ENCODE data around the gene CEACAM16. TPM values are rescaled to one million over a fixed set of nuclear protein-coding genes. Genes with fewer than 3 reads are reported as not detected.

Gene CEACAM16
- total RNA-seq, 1 donor from 2014 or later: not detected

Small RNAs within 50 kb of the gene (microRNA-seq; reads per million reads assigned to microRNA genes)
- gene MIR4531 (ENCODE audit: borderline microRNAs expressed) (not detected), gene MIR8085 (ENCODE audit: borderline microRNAs expressed) (not detected)

Other genes starting within 250 kb of the CEACAM16 start
- gene ZNF180, start 198.6 kb upstream of the CEACAM16 start, total RNA-seq: 9.6 TPM
- gene CEACAM20, start 169.5 kb upstream of the CEACAM16 start, total RNA-seq: 0.35 TPM
- gene IGSF23, start 85.6 kb upstream of the CEACAM16 start, total RNA-seq: not detected
- 40.8 TPM for gene PVR, start 55.2 kb upstream of the CEACAM16 start, total RNA-seq
- gene CEACAM19, start 27.7 kb upstream of the CEACAM16 start, total RNA-seq: 7.6 TPM
- gene BCL3, start 49.6 kb downstream of the CEACAM16 start, total RNA-seq: 87.4 TPM
- gene CBLC, start 78.7 kb downstream of the CEACAM16 start, total RNA-seq: 3.2 TPM
- 280 TPM for gene BCAM, start 110.0 kb downstream of the CEACAM16 start, total RNA-seq
- gene NECTIN2, start 147.1 kb downstream of the CEACAM16 start, total RNA-seq: 108 TPM
- 52.4 TPM for gene TOMM40, start 192.1 kb downstream of the CEACAM16 start, total RNA-seq
- 565 TPM for gene APOE, start 206.6 kb downstream of the CEACAM16 start, total RNA-seq
- 558 TPM for gene APOC1, start 215.5 kb downstream of the CEACAM16 start, total RNA-seq
- gene APOC4, start 243.1 kb downstream of the CEACAM16 start, total RNA-seq: not detected
- gene APOC2, start 246.9 kb downstream of the CEACAM16 start, total RNA-seq: 33.9 TPM